CD4-positive, alpha-beta T cell treated with Interleukin-4 for 4 hours (primary cell): ENCODE results near the gene MORN4.
"Not testable (repeated sequence)": the region's sequence is repeated elsewhere in the genome, so short reads cannot be mapped to it uniquely, and the experiment has no call there.

Source experiments
- DNase-seq: peaks from one replicate; pipeline ENCODE4 v3.0.0-alpha.2; 2020

Gene MORN4

DNA sequence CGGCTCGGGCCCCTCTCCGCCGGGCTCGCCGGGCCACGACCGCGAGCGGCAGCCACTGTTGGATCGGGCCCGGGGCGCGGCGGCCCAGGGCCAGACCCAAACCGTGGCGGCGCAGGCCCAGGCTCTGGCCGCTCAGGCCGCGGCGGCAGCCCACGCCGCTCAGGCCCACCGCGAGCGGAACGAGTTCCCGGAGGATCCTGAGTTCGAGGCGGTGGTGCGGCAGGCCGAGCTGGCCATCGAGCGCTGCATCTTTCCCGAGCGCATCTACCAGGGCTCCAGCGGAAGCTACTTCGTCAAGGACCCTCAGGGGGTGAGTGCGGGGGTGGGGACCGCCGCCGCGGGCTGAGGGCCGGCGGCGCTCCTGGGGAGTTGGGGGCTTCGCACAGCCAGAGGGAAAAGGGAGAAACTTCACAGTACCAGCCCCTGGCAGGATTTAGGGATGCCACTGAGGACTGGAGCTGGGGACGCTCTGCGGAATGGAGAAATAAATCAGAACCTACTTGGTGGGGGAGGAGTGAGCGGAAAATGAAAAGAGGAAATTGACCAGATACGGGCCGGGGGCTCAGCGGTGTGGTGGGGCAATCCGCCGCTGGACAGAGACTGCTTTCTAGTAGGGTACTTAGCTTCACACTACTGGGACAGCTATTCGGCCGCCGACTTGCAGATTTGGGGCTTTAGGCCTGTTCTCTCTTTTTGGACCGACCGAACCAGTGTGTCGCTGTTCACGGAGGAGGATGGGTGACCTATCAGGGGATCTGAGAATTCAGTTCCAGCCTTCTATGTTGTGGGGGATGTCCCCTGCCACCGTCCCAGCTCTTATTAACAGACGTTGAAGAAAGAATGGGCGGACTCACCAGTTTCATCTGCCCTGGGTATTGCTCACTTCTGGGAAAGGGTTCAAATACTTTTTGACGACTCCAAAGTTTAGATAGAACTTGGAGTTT lies 7.8 kb upstream of the MORN4 start:
- DNase-seq = no peak

DNA sequence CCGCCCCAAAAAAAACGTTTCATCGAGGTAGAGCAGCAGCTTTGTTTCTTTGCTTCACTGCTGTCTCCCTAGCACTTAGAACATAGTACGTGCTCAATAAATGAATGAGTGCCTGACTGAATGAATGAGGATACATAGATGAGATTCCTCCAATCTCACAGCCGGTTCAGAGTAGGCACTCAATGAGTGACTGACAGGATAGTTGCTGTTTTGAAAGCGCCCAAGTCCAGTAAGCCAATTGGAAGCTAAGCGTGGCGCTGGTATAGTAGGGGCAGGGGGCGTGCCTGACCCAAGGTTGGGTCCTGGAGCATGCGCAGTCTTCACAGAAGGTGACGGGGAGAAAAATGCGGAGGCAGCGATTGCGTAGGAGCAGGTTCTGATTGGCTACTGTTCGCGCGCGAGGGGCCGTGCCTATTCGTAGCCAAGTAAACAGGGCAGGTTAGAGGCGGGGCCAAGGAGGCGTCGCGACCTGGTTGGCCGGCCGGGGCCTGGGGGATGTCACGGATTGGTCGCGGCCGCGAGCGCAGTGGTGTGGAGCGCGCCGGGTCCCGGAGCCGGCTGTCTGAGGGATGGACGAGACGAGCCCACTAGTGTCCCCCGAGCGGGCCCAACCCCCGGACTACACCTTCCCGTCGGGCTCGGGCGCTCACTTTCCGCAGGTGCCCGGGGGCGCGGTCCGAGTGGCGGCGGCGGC lies 7.0 kb upstream of the MORN4 start, which contains the start of gene PI4K2A:
PI4K2A (plus strand) TSS at position 498 of the 694 bp plus-strand sequence; CDS start at position 570, 72 bp downstream.
- DNase-seq = peak; percentile 99

DNA sequence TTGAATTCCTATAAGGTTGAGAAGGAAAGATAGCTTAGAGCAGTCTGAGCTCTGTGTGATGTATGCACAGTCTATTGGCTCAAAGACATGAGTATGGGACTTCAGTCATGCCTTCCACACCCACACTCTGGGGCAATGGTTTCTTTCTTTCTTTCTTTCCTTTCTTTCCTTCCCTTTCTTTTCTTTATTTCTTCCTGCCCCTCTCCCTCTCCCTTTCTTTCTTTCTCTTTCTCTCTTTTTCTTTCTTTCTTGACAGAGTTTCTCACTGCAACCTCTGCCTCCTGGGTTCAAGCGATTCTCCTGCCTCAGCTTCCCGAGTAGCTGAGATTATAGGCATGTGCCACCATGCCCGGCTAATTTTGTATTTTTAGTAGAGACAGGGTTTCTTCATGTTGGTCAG lies 5.8 kb upstream of the MORN4 start:
- DNase-seq = not testable (repeated sequence)

DNA sequence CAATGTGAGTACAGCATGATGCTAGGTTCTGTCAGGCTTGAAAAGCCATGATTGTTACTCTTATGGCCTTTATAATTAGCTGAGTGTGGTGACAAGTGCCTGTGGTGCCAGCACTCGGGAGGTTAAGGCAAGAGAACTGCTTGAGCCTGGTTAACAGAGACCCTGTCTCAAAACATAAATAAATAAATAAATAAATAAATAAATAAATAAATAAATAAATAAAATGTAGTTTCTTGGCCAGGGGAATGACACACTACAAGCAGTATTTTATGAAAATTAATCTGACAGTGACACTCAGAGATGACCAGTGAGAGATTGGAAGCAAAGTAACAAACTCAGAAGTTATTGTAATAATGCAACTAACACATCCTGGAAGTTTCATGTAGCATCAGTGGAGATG lies 2.3 kb upstream of the MORN4 start:
- no peak for DNase-seq

DNA sequence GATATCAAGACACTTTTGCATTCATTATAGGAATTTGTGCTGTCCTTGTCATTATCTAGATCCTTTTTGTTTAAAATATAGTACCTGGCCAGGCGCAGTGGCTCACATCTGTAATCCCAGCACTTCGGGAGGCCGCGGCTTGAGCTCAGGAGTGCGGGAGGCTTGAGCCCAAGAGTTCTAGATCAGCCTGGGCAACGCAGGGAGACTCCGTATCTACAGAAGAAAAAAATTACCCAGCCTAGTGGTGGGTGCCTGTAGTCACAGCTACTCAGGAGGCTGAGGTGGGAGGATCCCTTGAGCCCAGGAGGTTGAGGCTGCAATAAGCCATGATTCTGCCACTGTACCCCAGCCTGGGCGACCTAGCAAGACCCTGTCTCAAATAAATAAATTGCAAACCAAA lies 621 bp upstream of the MORN4 start:
- no peak for DNase-seq

DNA sequence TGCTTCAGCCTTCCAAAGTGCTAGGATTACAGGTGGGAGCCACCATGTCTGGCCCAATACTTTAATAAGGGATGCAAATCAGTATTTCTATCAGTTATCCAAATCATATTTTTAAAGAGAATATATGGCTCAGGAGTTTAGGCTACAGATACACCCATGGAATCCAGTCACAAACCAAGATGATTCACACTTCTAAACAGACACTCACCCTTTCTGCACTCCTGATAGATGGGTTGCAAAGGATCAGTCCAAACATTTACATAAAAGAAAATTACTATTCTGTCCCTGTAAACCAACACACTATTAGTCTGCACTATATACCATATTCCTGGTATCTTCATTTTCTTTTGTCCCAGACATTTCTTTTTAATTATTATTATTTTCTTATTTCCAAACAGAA lies 2.2 kb downstream of the MORN4 start:
- DNase-seq = no peak

DNA sequence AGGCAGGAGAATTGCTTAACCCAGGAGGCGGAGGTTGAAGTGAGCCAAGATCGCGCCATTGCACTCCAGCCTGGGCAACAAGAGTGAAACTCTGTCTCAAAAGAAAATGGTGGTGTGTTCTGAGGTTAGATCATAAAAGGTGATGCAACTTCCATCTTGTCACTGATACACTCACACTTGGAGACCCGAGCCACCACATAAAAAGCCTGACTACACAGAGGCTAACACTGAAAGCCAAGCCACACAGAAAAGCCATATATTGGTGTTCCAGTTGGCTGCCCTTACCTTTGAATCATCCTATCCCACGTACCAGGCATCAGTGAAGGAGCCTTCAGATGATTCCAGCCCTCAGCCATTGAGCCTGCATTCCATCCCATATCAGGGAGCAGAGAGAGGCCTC lies 4.0 kb downstream of the MORN4 start:
- no peak for DNase-seq

DNA sequence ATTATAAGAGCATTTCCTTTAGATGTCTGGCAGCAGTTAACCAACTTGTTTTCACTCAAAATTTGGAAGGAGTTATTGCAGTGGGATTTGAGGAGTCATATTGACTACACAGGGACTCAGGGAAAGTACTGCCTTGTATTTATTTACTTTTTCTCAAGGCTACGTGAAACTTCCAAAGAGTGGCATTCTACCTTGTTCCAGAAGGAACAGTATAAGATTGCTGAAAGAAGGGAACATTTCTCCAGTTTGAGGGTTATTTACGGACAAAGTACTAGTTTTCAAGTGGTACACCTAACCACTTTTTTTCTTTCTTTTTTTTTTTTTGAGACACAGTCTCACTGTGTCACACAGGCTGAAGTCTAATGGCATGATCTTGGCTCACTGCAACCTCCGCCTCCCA lies 5.1 kb downstream of the MORN4 start:
- DNase-seq = no peak

DNA sequence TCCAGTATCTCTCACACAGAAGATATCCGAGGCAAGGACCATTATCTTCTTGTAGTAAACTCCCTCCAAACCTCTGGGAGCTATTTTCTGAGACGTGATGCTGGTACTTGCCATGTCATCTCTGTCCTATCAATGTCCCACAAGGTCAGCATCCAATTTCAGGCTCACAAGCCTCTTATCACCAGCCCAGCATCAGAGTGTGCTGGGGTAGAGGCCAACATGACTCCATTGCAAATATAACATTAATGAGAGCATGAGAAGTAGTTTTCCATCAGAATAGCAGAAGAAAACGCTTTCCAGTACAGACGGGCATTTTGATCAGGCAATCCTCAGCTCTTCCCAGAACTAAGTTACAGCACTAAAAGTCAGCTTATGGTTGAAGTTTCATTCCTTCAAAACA lies 5.6 kb downstream of the MORN4 start:
- no peak for DNase-seq

DNA sequence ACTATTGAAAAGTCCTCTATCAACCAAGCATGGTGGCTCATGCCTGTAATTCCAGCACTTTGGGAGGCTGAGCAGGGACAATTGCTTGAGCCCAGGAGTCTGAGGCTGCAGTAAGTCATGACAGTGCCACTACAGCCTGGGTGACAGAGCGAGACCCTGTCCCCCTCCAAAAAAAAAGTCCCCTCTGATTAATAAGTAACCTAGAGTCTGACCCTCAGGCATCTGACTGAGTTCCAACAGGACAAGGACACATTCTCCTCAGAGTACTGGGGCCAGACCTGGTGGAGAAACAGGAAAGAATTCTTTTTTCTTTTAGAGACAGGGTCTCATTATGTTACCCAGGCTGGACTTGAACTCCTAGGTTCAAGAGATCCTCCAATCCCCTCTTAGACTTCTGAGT lies 10.0 kb downstream of the MORN4 start:
- no peak for DNase-seq

DNA sequence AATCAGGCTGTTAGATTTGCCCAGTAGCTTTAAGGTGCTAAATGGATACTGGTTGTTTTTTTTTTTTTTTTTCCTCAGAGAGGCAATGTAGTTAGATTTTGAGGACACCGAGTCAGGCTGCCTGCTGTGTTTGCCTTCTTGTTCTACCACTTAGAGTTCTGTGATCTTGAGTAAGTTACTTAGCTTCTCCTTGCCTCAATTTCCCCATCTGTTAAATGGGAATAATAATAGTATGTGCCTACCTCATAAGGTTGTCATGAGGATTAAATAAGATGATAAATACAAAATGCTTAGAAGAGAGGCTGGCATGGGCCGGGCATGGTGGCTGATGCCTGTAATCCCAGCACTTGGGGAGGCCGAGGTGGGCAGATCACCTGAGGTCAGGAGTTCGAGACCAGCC lies 14.6 kb downstream of the MORN4 start:
- no peak for DNase-seq

DNA sequence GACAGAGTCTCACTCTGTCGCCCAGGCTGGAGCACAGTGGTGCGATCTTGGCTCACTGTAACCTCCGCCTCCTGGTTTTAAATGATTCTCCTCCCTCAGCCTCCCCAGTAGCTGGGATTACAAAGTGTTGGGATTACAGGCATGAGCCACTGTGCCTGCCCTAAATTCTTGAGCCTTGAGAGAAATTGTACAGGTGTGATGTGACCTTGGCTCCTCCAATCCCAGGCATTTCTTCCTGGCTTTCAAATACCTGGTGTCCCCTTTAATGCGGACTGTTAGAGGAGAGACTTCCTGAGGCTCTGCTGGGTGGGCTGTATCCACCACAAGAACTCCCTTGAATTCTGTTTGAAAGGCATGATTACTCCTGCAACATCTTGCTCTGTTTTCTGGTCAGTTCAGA lies 15.0 kb downstream of the MORN4 start:
- DNase-seq = no peak

DNA sequence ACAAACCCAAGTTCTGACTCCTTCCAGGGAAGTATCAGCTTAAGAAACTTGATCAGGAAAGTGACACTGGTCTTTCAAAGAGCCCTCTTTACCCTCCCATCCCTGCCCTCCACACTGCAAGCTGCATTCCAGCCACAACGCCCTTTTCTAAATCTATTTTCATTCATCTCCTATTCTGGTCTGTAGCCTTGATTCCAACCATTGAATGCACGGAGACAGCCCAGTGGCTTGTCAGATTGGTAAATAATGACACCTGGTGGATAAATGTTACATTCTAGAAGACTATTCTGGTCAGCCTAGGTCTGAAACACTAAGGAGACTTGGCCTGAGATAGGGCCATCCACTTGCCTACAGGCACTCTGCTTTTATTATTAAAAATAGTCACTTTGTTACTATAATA lies 20.9 kb downstream of the MORN4 start:
- no peak for DNase-seq

DNA sequence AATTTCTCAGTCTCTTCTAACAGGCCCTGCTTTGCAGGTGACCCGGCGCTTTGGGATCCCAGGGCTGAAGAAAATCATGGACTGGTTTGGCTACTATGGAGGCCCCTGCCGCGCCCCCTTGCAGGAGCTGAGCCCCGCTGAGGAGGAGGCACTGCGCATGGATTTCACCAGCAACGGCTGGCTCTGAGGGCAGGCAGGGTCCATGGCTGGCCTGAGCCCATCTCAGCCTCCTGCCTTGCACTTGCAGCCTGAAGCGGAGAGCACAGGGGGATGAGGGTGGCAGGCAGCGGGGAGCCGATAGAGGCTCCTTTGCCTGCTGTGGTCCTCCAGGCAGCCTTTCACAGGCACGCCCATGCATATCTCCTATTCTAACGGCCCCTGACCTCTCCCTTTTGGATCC lies 21.8 kb downstream of the MORN4 start:
- DNase-seq = no peak

DNA sequence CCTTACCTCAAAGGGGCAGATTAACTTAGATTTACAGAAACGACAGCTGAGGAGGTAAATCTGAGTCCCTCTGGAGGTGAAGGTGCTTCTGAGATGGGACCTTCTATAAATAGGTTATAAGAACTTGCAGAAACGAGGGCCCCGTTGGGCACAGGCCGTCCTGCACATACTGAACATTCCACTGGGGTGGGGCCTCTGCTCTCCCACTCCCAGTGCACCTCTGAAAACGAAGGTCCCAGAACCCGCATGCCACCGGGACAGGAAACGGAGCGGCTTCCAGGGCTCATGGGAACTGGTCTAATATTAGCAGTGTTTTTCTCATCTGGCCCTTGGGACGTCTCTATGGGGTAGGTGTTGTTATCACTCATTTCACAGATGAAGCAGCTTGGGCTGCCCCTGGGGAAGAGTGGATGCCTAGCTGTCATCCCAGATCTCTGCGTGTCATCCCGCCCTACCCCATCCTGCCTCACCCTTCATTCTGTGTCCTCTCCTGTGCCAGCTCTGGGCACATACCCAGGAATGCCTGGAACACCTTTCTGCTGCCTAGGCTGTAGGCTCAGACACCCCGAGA lies 24.2 kb downstream of the MORN4 start:
- no peak for DNase-seq

DNA sequence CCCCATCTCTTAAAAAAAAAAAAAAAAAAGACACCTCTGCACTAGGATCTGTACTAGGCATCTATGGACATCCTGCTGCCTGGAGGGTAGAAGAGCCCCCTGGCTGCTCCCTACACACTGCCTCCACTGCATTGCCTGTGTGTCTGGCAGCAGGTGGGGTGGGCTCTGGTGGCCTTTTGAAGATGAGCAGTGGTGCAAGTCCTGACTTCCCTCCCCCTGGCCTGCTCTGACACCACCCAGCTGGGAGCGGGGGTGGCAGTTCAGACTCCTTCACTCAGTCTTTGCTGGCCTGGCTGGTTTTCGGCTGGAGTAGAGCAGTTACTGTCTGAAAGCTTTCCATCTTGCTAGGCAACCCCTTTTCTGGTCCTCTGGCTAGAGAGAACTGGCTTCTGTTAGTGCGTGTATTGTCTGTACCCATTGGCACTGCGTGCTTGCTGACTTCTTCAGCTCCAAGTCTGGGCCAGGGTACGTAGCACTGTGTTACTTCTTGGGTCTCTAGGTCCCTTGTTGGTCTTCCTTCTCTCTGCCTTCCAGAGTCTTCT lies 26.1 kb downstream of the MORN4 start:
- no peak for DNase-seq

DNA sequence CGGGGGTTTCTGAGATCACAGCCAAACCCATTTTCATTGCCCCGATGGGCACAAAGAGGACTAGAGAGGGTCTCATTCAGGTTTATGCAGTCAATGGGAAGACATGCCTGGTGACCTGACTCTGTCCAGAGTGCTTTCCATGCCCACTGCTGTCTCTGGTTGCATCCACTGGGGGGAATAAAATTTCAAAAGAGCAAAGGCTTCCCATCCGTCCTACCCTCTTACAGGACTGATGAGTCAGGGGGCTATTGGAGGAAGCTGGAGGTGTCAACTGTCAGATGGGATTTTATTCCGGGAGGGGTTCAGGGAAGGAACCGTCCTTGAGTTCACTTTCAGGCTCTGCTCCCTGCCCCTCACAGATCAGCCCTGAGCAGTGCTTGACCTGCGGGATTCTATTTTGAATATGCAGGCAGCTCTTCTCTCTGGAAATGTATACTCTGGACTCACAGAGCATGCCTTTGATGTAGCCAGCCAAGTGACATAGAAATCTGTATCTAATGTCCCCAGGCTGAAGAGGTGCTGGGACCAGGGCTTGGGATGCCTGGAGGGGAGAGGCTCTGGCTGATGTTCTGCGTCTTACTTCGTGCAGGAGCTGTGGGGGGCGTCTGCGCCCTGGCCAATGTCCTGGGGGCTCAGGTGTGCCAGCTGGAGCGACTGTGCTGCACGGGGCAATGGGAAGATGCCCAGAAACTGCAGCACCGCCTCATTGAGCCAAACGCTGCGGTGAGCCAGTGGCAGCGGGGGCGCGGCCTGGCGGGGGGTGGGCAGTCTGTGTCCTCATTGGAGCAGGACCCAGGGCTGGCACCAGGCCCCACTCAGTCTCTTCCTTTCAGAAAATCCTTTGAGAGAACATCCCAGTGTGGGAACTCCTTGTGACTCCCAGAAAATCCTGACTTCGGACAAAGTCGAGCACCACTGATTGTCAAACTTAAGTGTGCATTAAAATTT lies 31.8 kb downstream of the MORN4 start:
- DNase-seq = no peak

DNA sequence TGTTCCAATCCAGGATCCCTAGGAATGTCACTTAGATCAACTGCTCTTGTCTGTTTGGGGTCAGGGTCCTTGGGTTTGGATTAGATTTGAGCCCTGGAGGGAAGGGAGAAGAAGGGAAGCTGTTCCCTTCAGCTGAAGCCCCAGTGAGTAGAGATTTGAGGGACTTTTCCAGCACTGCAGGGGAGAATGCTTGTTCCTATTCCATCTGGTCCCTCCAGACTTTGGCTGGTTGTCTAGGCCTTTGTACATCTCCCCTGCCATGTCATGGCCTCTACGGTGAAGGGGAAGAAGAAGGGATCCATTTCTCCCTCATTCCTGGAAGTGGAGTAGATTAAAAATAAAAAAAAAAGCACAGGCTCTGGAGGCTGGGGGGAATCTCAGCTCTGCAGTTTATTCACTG lies 32.7 kb downstream of the MORN4 start:
- no peak for DNase-seq

DNA sequence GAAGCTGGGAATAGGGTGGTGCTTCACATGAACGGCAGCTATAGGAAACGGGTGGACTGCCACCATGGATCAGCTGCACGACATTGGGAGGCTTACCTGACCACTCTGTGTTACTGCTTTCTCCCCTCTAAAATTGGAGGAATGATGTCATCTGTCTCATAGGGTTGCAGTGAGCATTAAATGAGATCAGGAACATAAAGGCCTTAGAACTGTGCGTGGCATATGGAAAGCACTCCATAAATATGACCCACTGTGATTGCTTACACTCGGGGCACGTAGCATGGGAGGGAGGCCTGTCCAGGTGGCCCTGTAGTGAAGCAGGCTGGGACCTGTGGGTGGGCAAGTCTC lies 34.1 kb downstream of the MORN4 start:
- DNase-seq = no peak

DNA sequence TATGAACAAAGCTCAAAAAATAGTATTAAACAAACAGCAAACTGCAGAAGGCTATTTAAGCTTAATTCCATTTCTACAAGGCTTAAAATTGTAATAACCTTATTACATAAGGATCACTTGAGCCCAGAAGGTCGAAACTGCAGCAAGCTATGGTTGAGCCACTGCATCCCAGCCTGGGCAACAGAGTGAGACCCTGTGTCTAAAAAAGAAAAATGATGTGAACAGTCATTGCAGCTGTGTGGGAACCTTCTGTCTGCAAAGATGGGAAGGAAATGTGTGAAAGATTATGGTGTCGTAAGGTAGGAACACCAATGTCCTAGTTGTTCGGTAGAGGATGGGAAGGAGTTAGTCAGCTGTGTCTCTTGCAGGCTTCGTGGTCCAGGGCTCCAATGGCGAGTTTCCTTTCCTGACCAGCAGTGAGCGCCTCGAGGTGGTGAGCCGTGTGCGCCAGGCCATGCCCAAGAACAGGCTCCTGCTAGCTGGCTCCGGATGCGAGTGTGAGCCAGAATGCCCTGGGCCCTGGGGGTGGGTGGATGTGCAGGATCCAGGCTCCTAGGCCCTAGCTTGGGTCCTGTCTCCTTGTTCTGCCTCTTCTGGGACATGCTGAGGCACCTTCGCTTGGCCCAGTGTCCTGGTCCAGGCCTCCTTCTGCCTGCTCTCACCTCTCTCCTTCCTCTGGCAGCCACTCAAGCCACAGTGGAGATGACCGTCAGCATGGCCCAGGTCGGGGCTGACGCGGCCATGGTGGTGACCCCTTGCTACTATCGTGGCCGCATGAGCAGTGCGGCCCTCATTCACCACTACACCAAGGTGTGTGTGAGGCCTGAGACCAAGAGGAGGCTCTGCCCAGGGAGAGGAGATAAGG lies 34.7 kb downstream of the MORN4 start:
- DNase-seq = no peak

DNA sequence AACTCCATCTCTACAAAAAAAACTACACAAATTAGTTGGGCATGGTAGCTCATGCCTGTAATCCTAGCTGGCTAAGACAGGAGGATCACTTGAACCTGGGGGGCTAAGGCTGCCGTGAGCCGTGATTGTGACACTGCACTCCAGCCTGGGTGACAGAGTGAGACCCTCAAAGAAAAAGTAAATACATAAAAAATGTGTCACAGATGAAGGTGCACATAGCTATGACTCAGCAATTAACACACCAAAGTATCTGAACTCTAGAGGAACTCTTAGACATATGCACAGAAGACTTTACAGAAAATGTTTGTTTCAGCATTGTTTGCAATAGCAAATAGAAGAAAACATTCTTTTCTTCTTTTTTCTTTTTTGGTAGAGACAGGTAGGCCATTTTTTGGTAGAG lies 35.5 kb downstream of the MORN4 start:
- no peak for DNase-seq
